Tongue (tissue), 2 donors: Measurements from ENCODE around the gene SRRM2. TPM values are rescaled to one million over a fixed set of nuclear protein-coding genes. Genes with fewer than 3 reads are reported as not detected.

Experiments
- DNase-seq: peaks from one replicate; pipeline ENCODE4 v3.0.0-alpha.2; 2015
- total RNA-seq: library from RNA; depleted of rRNA; stranded (reverse); fragments of >200 nt; gene quantifications from one replicate; pipeline ENCODE4 v1.2.3, GENCODE V29; 2014

Gene SRRM2
- total RNA-seq, 1 donor from 2014 or later, result 170 TPM

- DNase-seq, result no peak
These were observed 10.3 kb downstream of the SRRM2 start for GRCh38 chr16:2762711-2763110.

- no peak for DNase-seq
These were observed 10.7 kb downstream of the SRRM2 start for GRCh38 chr16:2763173-2763572.

- no peak for DNase-seq
These were observed 12.3 kb downstream of the SRRM2 start for GRCh38 chr16:2764718-2765117.

- DNase-seq, result no peak
These were observed 13.3 kb downstream of the SRRM2 start for GRCh38 chr16:2765462-2766404.

- DNase-seq, result no peak
These were observed 14.1 kb downstream of the SRRM2 start for GRCh38 chr16:2766430-2767139.

- DNase-seq, result no peak
These were observed 14.8 kb downstream of the SRRM2 start for GRCh38 chr16:2767140-2767731.

GRCh38 chr16:2767891-2768290 lies 15.5 kb downstream of the SRRM2 start:
- no peak for DNase-seq

GRCh38 chr16:2768403-2769089 lies 16.1 kb downstream of the SRRM2 start:
- DNase-seq, result no peak

GRCh38 chr16:2769100-2769529 lies 16.7 kb downstream of the SRRM2 start:
- no peak for DNase-seq

- DNase-seq, result no peak
These were observed 17.2 kb downstream of the SRRM2 start for GRCh38 chr16:2769675-2770056.

- DNase-seq, result no peak
These were observed 17.9 kb downstream of the SRRM2 start for GRCh38 chr16:2770057-2770951.

GRCh38 chr16:2771496-2772402 lies 19.3 kb downstream of the SRRM2 start:
- DNase-seq, result no peak

GRCh38 chr16:2773188-2773968 lies 20.9 kb downstream of the SRRM2 start:
- no peak for DNase-seq

- no peak for DNase-seq
These were observed 21.9 kb downstream of the SRRM2 start for GRCh38 chr16:2774161-2774891.

GRCh38 chr16:2775131-2775716 lies 22.8 kb downstream of the SRRM2 start:
- DNase-seq, result no peak

- DNase-seq, result no peak
These were observed 23.5 kb downstream of the SRRM2 start for GRCh38 chr16:2775765-2776499.

GRCh38 chr16:2776500-2777139 lies 24.2 kb downstream of the SRRM2 start:
- peak; percentile 41 for DNase-seq
